MM.1S (cell line): ENCODE measurements around the gene RBMS3.

Experiments
- CTCF ChIP-seq: fragments of 300-600 bp; sonication (generic); IDR thresholded peaks from 2 replicates; pipeline ENCODE4 v1.5.1; 2016; ENCODE audit warnings: antibody characterized with exemption, low read length, mixed read lengths
- EZH2phosphoT487 ChIP-seq: fragments of 300-600 bp; sonication (generic); IDR thresholded peaks from 2 replicates; pipeline ENCODE4 v1.6.1; 2018; ENCODE audit warnings: antibody characterized with exemption, low read length

- TF ChIP-seq CTCF, result no peak
- TF ChIP-seq EZH2phosphoT487, result no peak
Measured at GRCh38 chr3:29697989-29698388, 417.1 kb downstream of the RBMS3 start.
